Breast epithelium (tissue), 4 donors: ENCODE data around the gene PSMD2. TPM values are rescaled to one million over a fixed set of nuclear protein-coding genes. Genes with fewer than 3 reads are reported as not detected.

Experiments
- DNase-seq, 2 donors: peaks; one replicate each; pipeline ENCODE4 v3.0.0-alpha.2; 2019; ENCODE audit warnings: low spot score in 2 of 2
- H3K27ac ChIP-seq, 2 donors: fragments of 200-600 bp; sonication (generic) in 1 of 2; one replicate each; pipeline ENCODE4 v1.5.1; 2016 to 2019; ENCODE audit warnings: mild to moderate bottlenecking in 1 of 2
- H3K27me3 ChIP-seq, 2 donors: fragments of 200-600 bp; sonication (generic) in 1 of 2; one replicate each; pipeline versions ENCODE4 v1.5.1 to v1.6.0; 2017 to 2019; ENCODE audit warnings: control low read depth in 1 of 2, mild to moderate bottlenecking in 1 of 2
- H3K36me3 ChIP-seq: fragments of 200-600 bp; one replicate; pipeline ENCODE4 v1.5.1; 2019
- H3K4me1 ChIP-seq, 2 donors: fragments of 200-600 bp; sonication (generic); one replicate each; pipeline ENCODE4 v1.5.1; 2016 to 2019; ENCODE audit warnings: control low read depth in 1 of 2
- H3K4me3 ChIP-seq, 3 donors: fragments of 200-600 bp; sonication (generic); 1 replicate in 2 of 3; 2 replicates in 1 of 3; pipeline ENCODE4 v1.5.1; 2016 to 2019; ENCODE audit warnings: mild to moderate bottlenecking in 3 of 3, moderate library complexity in 2 of 3
- H3K9me3 ChIP-seq, 2 donors: fragments of 200-600 bp; sonication (generic) in 1 of 2; one replicate each; pipeline ENCODE4 v1.5.1; 2016 to 2019; ENCODE audit warnings: control low read depth in 1 of 2
- POLR2A ChIP-seq: fragments of 450-650 bp; IDR thresholded peaks from one replicate; pipeline ENCODE4 v1.6.1; 2016; ENCODE audit warnings: antibody characterized with exemption, mild to moderate bottlenecking, moderate library complexity
- POLR2AphosphoS5 ChIP-seq, 3 donors: sonication (generic); formaldehyde crosslinking; IDR thresholded peaks; one replicate each; pipeline ENCODE4 v1.6.1; 2017; ENCODE audit warnings: antibody characterized with exemption in 3 of 3
- intact Hi-C: fragments of 100-400 bp; cut with DNase I; formaldehyde crosslinking; loops from one replicate; pipeline ENCODE4 v1.15.1; 2023; ENCODE audit warnings: low total_unique reads
- total RNA-seq, 3 donors: library from RNA; depleted of rRNA; stranded (reverse); fragments of >200 nt; gene quantifications; one replicate each; pipeline ENCODE4 v1.1.0, GENCODE V29; 2016
- TF ChIP-seq, protein P1 (sequence below), 3 donors: fragments of 450-650 bp; IDR thresholded peaks; one replicate each; pipeline ENCODE4 v1.5.1; 2016 to 2017; ENCODE audit warnings: antibody characterized with exemption in 3 of 3, mild to moderate bottlenecking in 3 of 3, moderate library complexity in 3 of 3

The PSMD2 gene
- total RNA-seq, 3 donors from 2014 or later = 201 to 275 (median 214) TPM

DNA sequence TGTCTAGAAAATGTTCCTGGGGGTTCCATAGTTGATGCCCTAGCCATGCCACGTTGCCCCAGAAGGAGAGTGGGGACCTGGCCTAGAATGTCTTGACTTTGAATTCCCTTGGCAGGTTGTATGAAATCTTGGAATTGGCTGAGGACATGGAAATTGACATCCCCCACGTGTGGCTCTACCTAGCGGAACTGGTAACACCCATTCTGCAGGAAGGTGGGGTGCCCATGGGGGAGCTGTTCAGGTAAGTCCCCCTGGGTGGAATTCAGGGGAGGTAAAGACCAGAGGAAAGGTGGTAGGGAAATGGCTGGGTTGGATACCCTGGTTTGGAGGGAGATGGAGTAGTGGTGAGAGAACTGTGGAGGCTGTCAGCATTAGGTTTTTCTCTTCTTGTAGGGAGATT is 29.5 kb downstream of the PSMD2 start:
- H3K27me3 ChIP-seq = no peaks in the 10 kb centered on the region
- DNase-seq = no peak
- H3K36me3 ChIP-seq = peaks cover 38% of the 10 kb centered on the region
- intact Hi-C loops = no loop called here
- TF ChIP-seq POLR2AphosphoS5 (IDR thresholded peaks at IDR 0.05) (no peak), POLR2A (no peak)
- TF ChIP-seq, protein P1, sequence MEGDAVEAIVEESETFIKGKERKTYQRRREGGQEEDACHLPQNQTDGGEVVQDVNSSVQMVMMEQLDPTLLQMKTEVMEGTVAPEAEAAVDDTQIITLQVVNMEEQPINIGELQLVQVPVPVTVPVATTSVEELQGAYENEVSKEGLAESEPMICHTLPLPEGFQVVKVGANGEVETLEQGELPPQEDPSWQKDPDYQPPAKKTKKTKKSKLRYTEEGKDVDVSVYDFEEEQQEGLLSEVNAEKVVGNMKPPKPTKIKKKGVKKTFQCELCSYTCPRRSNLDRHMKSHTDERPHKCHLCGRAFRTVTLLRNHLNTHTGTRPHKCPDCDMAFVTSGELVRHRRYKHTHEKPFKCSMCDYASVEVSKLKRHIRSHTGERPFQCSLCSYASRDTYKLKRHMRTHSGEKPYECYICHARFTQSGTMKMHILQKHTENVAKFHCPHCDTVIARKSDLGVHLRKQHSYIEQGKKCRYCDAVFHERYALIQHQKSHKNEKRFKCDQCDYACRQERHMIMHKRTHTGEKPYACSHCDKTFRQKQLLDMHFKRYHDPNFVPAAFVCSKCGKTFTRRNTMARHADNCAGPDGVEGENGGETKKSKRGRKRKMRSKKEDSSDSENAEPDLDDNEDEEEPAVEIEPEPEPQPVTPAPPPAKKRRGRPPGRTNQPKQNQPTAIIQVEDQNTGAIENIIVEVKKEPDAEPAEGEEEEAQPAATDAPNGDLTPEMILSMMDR (IDR thresholded peaks at IDR 0.05) = no peak
- no peak overlapping the region for H3K27ac ChIP-seq
- H3K9me3 ChIP-seq = no peaks in the 10 kb centered on the region
- H3K4me3 ChIP-seq = no peak overlapping the region
- H3K4me1 ChIP-seq = no peaks in the 10 kb centered on the region

DNA sequence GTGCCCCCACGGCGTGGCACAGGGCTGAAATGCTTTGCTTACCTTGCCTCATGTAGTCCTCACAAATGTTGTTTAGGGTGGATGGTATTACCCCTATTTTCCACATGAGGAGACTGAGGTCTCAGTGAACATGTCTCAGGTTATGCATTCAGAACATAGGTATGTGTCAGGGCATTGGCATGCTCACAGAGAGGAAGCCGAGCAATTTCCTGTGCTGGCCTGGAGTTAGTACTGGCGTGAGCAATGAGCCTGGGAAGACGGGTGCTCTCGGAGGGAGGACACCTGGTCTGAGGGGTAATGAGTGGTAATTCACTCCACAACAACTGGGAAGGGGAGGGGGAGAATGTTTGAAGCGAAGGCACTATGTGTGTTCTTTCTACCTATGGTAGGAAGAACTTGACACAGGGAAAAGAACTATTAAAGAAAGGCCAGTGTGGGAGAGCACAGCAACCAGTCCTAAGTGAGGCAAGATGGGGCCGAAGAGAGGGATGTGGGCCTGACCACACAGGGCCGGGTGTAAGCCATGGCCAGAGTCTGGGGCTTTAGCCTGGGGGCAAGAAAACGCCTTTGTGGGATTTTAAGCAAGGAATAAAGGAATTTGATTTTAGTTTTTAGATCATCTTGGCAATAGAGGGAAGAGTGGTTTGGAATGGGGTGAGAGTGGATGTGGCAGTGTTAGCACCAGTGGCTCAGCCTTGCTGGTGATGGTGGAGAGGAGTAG is 33.5 kb downstream of the PSMD2 start:
- DNase-seq = no peak
- Histone ChIP-seq H3K27ac (peak overlapping the region; percentile 74 to 98), H3K9me3 (no peaks in the 10 kb centered on the region), H3K4me3 (no peak overlapping the region), H3K4me1 (no peaks in the 10 kb centered on the region), H3K27me3 (no peaks in the 10 kb centered on the region), H3K36me3 (peaks cover 20% of the 10 kb centered on the region)
- intact Hi-C loops = no loop called here
- TF ChIP-seq, protein P1 (IDR thresholded peaks at IDR 0.05) = no peak
- peak in 1 of 3 donors; percentile 41 for TF ChIP-seq POLR2AphosphoS5 (IDR thresholded peaks at IDR 0.05)

DNA sequence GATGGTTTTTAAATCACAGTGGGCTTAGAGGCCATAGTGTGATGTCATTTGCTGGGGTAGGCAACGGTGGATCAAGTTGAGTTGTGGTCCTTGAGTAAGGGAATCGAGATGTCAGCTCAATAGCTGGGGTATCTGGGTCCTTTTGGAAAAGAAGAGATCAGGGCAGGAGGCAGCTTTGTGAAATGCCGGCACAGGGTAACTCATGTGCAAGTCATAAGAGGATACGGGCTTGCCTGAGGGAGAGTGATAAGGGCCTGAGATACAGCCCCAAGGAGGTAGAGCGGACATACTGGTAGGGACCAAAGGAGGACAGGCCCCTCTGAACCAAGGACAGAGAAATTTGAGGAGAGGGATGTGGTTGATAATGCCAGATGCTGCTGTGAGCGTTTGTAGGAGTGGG is 34.1 kb downstream of the PSMD2 start:
- H3K27ac ChIP-seq = peak overlapping the region; percentile 74 to 98
- H3K4me3 ChIP-seq = no peak overlapping the region
- no peak for TF ChIP-seq POLR2AphosphoS5 (IDR thresholded peaks at IDR 0.05)
- peaks cover 6% of the 10 kb centered on the region in 2 donors for H3K4me1 ChIP-seq
- no peak for DNase-seq
- no peaks in the 10 kb centered on the region for H3K9me3 ChIP-seq
- H3K27me3 ChIP-seq = no peaks in the 10 kb centered on the region
- intact Hi-C loops = no loop called here
- peaks cover 13% of the 10 kb centered on the region for H3K36me3 ChIP-seq

DNA sequence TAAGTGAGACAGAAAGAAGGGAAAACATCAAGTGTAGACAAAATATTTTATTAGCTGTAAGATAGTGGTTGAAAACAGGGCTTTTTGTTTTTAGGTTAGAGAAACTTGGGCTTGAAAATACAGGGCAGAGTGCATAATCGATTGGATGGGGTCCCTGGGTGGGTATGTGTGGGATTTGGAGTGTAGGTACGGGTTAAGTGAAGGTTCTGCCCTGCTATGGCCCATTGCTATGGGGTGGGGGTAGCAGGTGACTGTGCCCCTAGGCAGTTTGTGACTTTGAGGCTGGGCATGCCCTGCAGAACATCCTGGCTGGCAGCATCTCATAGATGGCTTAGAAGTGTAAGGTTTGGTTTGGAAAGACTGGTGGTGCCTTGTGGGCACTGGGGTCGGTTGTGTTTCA is 34.7 kb downstream of the PSMD2 start:
- TF ChIP-seq POLR2AphosphoS5 (IDR thresholded peaks at IDR 0.05) = no peak
- no peak for DNase-seq
- Histone ChIP-seq H3K27ac (peak overlapping the region; percentile 98), H3K27me3 (no peaks in the 10 kb centered on the region), H3K9me3 (no peaks in the 10 kb centered on the region), H3K4me3 (no peak overlapping the region), H3K4me1 (peaks cover 8 to 11% of the 10 kb centered on the region in 2 donors), H3K36me3 (peaks cover 9% of the 10 kb centered on the region)
- intact Hi-C loops = no loop called here

DNA sequence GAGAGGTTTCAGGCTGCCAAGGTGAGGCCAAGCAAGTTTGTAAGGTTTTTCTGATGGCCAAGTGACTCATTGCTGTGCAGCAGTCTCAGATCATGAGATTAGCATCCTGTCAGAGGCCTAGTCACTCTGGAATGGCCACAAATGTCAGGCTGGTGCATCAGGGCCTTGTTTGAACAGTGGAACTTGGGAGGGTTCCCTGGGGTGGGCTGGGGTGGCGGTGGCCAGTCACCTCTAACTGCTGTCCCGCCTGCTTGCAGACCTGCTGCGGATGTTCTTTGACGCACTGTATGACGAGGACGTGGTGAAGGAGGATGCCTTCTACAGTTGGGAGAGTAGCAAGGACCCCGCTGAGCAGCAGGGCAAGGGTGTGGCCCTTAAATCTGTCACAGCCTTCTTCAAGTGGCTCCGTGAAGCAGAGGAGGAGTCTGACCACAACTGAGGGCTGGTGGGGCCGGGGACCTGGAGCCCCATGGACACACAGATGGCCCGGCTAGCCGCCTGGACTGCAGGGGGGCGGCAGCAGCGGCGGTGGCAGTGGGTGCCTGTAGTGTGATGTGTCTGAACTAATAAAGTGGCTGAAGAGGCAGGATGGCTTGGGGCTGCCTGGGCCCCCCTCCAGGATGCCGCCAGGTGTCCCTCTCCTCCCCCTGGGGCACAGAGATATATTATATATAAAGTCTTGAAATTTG is 35.6 kb downstream of the PSMD2 start:
- intact Hi-C loops = no loop called here

More for the DNA sequence above, 35.6 kb downstream of the PSMD2 start:
- H3K4me1 ChIP-seq = peaks cover 8 to 11% of the 10 kb centered on the region in 2 donors
- peak overlapping the region; percentile 98 for H3K27ac ChIP-seq
- TF ChIP-seq, protein P1 (IDR thresholded peaks at IDR 0.05) = no peak
- TF ChIP-seq POLR2AphosphoS5 (IDR thresholded peaks at IDR 0.05) = no peak
- no peak for TF ChIP-seq POLR2A
- H3K27me3 ChIP-seq = no peaks in the 10 kb centered on the region
- H3K9me3 ChIP-seq = no peaks in the 10 kb centered on the region
- no peak for DNase-seq
- H3K36me3 ChIP-seq = peaks cover 5% of the 10 kb centered on the region
- no peak overlapping the region for H3K4me3 ChIP-seq
